Body of pancreas (tissue), 4 donors: ENCODE measurements around the gene PPHLN1. TPM values are rescaled to one million over a fixed set of nuclear protein-coding genes. Genes with fewer than 3 reads are reported as not detected.

ENCODE experiments used
- ATAC-seq: fragments of 150-250 bp; one replicate; pipeline ENCODE4 v1.9.1; 2016
- DNase-seq, 4 donors: peaks; one replicate each; pipeline ENCODE4 v3.0.0-alpha.2; 2019
- H3K27ac ChIP-seq, 4 donors: fragments of 200-600 bp; sonication (generic); 1 replicate in 3 of 4; 2 replicates in 1 of 4; pipeline versions ENCODE4 v1.5.1 to v1.6.1; 2016 to 2019; ENCODE audit warnings: mild to moderate bottlenecking in 1 of 4, mixed read lengths in 1 of 4, moderate library complexity in 1 of 4
- H3K27me3 ChIP-seq, 2 donors: fragments of 200-600 bp; sonication (generic); one replicate each; pipeline ENCODE4 v1.6.0; 2016; ENCODE audit warnings: mild to moderate bottlenecking in 1 of 2
- H3K36me3 ChIP-seq, 2 donors: fragments of 200-600 bp; sonication (generic); replicated peaks in 1 of 2; 2 replicates each; pipeline ENCODE4 v1.5.1; 2016; ENCODE audit warnings: low read depth in 2 of 2; ENCODE audit not compliant: insufficient read depth in 1 of 2
- H3K4me1 ChIP-seq: fragments of 200-600 bp; sonication (generic); one replicate; pipeline ENCODE4 v1.6.0; 2016
- H3K4me3 ChIP-seq, 2 donors: fragments of 200-600 bp; sonication (generic); 1 replicate in 1 of 2; 2 replicates in 1 of 2; pipeline ENCODE4 v1.5.1; 2016 to 2019
- H3K9me3 ChIP-seq, 3 donors: fragments of 200-600 bp; sonication (generic); 1 replicate in 2 of 3; 2 replicates in 1 of 3; pipeline ENCODE4 v1.5.1; 2016
- POLR2A ChIP-seq, 3 donors: fragments of 450-650 bp; IDR thresholded peaks; one replicate each; pipeline ENCODE4 v1.6.1; 2016; ENCODE audit warnings: antibody characterized with exemption in 3 of 3, mild to moderate bottlenecking in 2 of 3
- WGBS, 2 donors: methylation state at CpG; one replicate each; pipeline ENCODE4 v1.1.5; 2017; 5-methylcytosine and 5-hydroxymethylcytosine counted together
- intact Hi-C: fragments of 100-400 bp; cut with DNase I; formaldehyde crosslinking; loops from one replicate; pipeline ENCODE4 v1.15.1; 2023
- total RNA-seq, 2 donors: library from RNA; depleted of rRNA; stranded (reverse); fragments of >200 nt; gene quantifications; one replicate each; pipeline ENCODE4 v1.1.0, GENCODE V29; 2016
- TF ChIP-seq, protein P1 (sequence below), 7 experiments: fragments of 450-650 bp in 4 of 7; fragments of 200-600 bp in 3 of 7; sonication (generic) in 3 of 7; IDR thresholded peaks; one replicate each; pipeline ENCODE4 v1.5.1; 2016 to 2019; ENCODE audit warnings: antibody characterized with exemption in 7 of 7

Gene PPHLN1
- total RNA-seq, 2 donors from 2014 or later = 20.8 to 30.1 TPM

DNA sequence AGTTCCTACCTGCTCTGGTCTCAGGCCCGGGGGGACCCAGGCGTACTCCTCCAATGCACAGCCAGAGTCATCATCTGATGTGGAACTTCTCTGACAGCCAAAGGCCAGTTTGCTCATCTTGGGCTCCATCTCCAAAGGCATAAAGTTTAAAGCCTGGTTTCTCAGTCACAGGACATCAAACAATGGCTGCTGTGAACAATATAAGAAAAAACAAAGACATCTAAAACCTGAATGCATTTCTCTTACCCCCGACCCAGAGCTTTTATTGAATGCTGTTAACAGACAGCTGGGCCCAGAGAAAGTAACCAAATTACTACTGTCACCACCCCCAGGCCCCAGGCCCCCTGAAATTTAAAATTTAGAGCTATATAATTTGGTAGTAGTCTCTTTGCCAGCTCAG is 146.4 kb downstream of the PPHLN1 start:
- intact Hi-C loops = no loop called here
- H3K27ac ChIP-seq = no peak overlapping the region
- WGBS, 2 donors = 82 to 91% methylated on average over 3 of the region's 3 CpGs

DNA sequence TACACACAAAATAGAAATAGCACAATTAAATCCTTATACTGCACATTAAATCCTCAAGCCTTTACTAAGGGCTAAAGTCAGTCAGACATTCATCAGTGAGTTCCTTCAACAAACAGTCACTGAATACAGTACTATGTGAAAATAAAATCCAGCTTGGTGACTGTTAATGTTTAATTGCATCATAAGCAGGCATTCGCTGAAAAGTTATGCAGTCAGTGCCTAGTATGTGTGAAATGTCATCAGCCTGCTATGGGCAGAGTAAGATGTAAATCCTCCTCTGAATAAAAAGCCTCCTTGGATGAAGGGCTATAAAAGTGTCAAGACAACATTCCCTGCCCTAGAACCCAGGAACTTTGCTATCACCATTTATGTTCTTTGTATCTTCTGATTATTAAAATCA is 147.2 kb downstream of the PPHLN1 start:
- WGBS, 2 donors = 17 to 48% methylated on average over 1 of the region's 1 CpG
- Histone ChIP-seq H3K36me3 (peaks cover 0 to 4% of the 10 kb centered on the region in 2 donors), H3K27me3 (no peaks in the 10 kb centered on the region), H3K27ac (no peak overlapping the region), H3K9me3 (no peaks in the 10 kb centered on the region), H3K4me3 (no peak overlapping the region), H3K4me1 (peaks cover 3% of the 10 kb centered on the region)
- ATAC-seq (no peak), DNase-seq (no peak)
- intact Hi-C loops = no loop called here
- TF ChIP-seq, protein P1, sequence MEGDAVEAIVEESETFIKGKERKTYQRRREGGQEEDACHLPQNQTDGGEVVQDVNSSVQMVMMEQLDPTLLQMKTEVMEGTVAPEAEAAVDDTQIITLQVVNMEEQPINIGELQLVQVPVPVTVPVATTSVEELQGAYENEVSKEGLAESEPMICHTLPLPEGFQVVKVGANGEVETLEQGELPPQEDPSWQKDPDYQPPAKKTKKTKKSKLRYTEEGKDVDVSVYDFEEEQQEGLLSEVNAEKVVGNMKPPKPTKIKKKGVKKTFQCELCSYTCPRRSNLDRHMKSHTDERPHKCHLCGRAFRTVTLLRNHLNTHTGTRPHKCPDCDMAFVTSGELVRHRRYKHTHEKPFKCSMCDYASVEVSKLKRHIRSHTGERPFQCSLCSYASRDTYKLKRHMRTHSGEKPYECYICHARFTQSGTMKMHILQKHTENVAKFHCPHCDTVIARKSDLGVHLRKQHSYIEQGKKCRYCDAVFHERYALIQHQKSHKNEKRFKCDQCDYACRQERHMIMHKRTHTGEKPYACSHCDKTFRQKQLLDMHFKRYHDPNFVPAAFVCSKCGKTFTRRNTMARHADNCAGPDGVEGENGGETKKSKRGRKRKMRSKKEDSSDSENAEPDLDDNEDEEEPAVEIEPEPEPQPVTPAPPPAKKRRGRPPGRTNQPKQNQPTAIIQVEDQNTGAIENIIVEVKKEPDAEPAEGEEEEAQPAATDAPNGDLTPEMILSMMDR (IDR thresholded peaks at IDR 0.05) = no peak
- no peak for TF ChIP-seq POLR2A (IDR thresholded peaks at IDR 0.05)

More for the DNA sequence above, 146.4 kb downstream of the PPHLN1 start:
- Histone ChIP-seq H3K36me3 (peaks cover 0 to 4% of the 10 kb centered on the region in 2 donors), H3K9me3 (no peaks in the 10 kb centered on the region), H3K4me1 (peaks cover 3% of the 10 kb centered on the region), H3K27me3 (no peaks in the 10 kb centered on the region), H3K4me3 (no peak overlapping the region)
- no peak for DNase-seq
- ATAC-seq = no peak
- TF ChIP-seq, protein P1 (IDR thresholded peaks at IDR 0.05) = no peak
- TF ChIP-seq POLR2A (IDR thresholded peaks at IDR 0.05) = no peak

DNA sequence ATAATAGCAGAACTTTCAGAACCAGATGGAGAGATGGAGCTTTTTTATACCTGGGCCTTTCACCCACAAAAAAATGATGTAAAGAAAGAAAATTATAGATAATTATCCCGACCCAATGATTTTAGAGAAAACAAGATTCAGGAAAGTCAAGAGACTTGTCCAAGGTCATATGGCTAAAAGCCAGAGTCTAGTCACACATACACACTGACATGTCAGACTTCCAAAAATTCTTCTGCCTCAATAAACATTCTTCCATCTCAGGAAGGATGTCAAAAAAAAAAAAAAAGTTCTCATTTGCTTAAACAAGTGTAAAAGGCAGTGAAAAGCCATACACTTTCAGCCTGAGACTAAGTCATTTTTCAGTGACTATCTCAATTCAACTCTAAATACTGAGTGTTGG is 147.6 kb downstream of the PPHLN1 start:
- DNase-seq (no peak), ATAC-seq (no peak)
- peaks cover 0 to 4% of the 10 kb centered on the region in 2 donors for H3K36me3 ChIP-seq
- H3K9me3 ChIP-seq = no peaks in the 10 kb centered on the region
- intact Hi-C loops = no loop called here
- TF ChIP-seq, protein P1 (IDR thresholded peaks at IDR 0.05) = no peak
- no peak for TF ChIP-seq POLR2A (IDR thresholded peaks at IDR 0.05)
- no peak overlapping the region for H3K4me3 ChIP-seq
- H3K27me3 ChIP-seq = no peaks in the 10 kb centered on the region
- peaks cover 3% of the 10 kb centered on the region for H3K4me1 ChIP-seq
- 0 to 20% methylated on average over 1 of the region's 1 CpG for WGBS, 2 donors
- no peak overlapping the region for H3K27ac ChIP-seq

DNA sequence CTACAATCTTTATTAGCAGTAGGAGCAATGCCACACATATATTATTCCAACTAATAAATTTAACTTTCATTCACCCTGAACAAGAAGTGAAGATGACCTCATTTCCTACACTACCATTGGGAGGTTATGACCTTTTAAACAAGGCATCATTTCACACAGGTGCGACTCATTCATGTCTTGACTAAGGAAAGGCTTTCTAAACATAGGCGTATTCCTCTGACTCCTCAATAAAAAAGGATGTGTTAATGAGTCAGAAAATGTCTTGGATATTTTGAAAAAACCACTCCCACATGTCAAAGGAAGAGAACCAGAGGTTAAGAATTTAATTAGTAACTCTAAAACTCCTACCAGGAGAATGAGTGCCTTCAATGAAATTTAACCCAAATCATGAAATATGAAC is 148.4 kb downstream of the PPHLN1 start:
- WGBS, 2 donors = 79 to 91% methylated on average over 2 of the region's 2 CpGs
- TF ChIP-seq POLR2A (IDR thresholded peaks at IDR 0.05) = no peak
- TF ChIP-seq, protein P1 (IDR thresholded peaks at IDR 0.05) = no peak

DNA sequence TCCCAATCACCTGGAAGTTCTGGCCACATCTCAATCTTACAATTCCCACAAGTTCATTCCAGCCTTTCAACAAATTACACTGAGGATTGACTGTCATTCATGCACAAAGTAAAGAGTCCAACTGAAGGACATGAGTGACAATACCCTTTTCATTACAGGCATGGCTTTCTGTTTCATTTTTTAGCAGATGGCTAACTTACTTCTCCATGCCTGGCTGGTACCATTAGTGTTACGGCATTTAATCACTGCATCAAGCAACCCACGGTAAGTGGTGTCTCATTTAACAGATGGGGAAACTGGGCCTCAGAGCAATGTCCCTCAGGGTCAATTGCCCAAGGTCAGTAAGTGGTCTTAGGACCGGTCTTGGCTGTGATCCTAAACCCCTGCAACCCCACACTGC is 149.1 kb downstream of the PPHLN1 start:
- Histone ChIP-seq H3K9me3 (no peaks in the 10 kb centered on the region), H3K27ac (no peak overlapping the region), H3K4me3 (no peak overlapping the region), H3K36me3 (no peaks in the 10 kb centered on the region), H3K27me3 (no peaks in the 10 kb centered on the region), H3K4me1 (peaks cover 3% of the 10 kb centered on the region)
- intact Hi-C loops = no loop called here
- DNase-seq (no peak), ATAC-seq (no peak)
- 63 to 67% methylated on average over 2 to 3 of the region's 3 CpGs for WGBS, 2 donors
- TF ChIP-seq, protein P1 (IDR thresholded peaks at IDR 0.05) = no peak
- no peak for TF ChIP-seq POLR2A (IDR thresholded peaks at IDR 0.05)

More for the DNA sequence above, 148.4 kb downstream of the PPHLN1 start:
- Histone ChIP-seq H3K27me3 (no peaks in the 10 kb centered on the region), H3K4me3 (no peak overlapping the region), H3K4me1 (peaks cover 3% of the 10 kb centered on the region), H3K27ac (no peak overlapping the region), H3K36me3 (no peaks in the 10 kb centered on the region), H3K9me3 (no peaks in the 10 kb centered on the region)
- intact Hi-C loops = no loop called here
- DNase-seq = no peak
- no peak for ATAC-seq
